ENCODE measurements around the gene CHCHD2.
"Not testable (repeated sequence)": the region's sequence is repeated elsewhere in the genome, so short reads cannot be mapped to it uniquely, and the experiment has no call there.

Gene CHCHD2

DNA sequence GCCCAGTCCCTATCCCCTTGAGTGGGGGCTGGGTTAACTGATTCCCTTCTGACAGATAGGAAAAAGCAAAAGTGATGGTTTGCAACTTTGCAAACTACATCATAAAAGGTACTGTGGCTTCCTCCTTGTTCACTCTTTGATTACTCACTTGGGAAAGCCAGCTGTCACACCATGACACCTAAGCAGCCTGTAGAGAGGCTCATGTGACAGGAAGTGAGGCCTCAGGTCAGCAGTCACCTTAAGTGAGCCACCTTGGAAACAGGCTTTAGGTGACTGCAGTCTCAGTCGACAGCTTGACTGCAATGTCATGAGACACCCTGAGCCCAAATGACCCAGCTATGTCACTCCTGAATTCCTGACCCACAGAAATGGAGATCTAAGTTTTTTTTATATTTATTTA lies 4.3 kb upstream of the CHCHD2 start:
- H3K9me3 ChIP-seq (ENCODE audit: control insufficient read depth, insufficient read depth, low read length) = peaks cover 9% of the 10 kb centered on the region; the same call in 1 of the 2 replicates
- H3K4me2 ChIP-seq (ENCODE audit: low read length) = no peak overlapping the region
- H3K79me2 ChIP-seq (ENCODE audit: control insufficient read depth, low read length) = peaks cover 15% of the 10 kb centered on the region
- no peaks in the 10 kb centered on the region for H3F3A ChIP-seq (ENCODE audit: control insufficient read depth, insufficient read depth)
- no peak overlapping the region for H3K27ac ChIP-seq (ENCODE audit: low read depth, low read length)
- peaks cover 6% of the 10 kb centered on the region for H3K36me3 ChIP-seq (ENCODE audit: control insufficient read depth, low read length)
- peaks cover 17% of the 10 kb centered on the region for H3K4me1 ChIP-seq (ENCODE audit: control insufficient read depth, low read length)
- H4K20me1 ChIP-seq (ENCODE audit: control insufficient read depth, insufficient read depth, low read depth, low read length) = 0 out of 2 replicates have a peak, but pooled peaks cover 2% of the 10 kb centered on the region
- H3K4me3 ChIP-seq (ENCODE audit: low read length) = no peak overlapping the region
- TF ChIP-seq EZH2phosphoT487 (IDR thresholded peaks at IDR 0.05; ENCODE audit: borderline replicate concordance, low read length) = no peak
- TF ChIP-seq, protein P1, sequence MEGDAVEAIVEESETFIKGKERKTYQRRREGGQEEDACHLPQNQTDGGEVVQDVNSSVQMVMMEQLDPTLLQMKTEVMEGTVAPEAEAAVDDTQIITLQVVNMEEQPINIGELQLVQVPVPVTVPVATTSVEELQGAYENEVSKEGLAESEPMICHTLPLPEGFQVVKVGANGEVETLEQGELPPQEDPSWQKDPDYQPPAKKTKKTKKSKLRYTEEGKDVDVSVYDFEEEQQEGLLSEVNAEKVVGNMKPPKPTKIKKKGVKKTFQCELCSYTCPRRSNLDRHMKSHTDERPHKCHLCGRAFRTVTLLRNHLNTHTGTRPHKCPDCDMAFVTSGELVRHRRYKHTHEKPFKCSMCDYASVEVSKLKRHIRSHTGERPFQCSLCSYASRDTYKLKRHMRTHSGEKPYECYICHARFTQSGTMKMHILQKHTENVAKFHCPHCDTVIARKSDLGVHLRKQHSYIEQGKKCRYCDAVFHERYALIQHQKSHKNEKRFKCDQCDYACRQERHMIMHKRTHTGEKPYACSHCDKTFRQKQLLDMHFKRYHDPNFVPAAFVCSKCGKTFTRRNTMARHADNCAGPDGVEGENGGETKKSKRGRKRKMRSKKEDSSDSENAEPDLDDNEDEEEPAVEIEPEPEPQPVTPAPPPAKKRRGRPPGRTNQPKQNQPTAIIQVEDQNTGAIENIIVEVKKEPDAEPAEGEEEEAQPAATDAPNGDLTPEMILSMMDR (IDR thresholded peaks at IDR 0.05; ENCODE audit: low read depth, low read length, poor library complexity, severe bottlenecking) = no peak
- no peaks in the 10 kb centered on the region for H3K9me2 ChIP-seq (replicated peaks; ENCODE audit: control insufficient read depth, low read length)
- no peaks in the 10 kb centered on the region for H3K27me3 ChIP-seq (ENCODE audit: control insufficient read depth, low read length)

DNA sequence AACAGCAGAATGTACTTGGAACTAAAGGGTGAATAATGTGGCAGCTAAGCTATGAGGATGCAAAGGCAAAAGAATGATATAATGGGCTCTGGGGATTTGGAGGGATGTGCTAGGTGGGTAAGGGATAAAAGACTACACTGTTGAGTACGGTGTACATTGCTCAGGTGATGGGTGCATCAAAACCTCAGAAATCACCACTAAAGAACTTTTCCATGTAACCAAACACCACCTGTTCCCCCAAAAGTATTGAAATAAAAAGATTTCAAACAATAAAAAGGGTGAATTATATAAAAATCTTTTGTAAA lies 1.6 kb upstream of the CHCHD2 start:
- H3K27ac ChIP-seq (ENCODE audit: low read depth, low read length) = no peak overlapping the region
- H3F3A ChIP-seq (ENCODE audit: control insufficient read depth, insufficient read depth) = peaks cover 10% of the 10 kb centered on the region
- H4K20me1 ChIP-seq (ENCODE audit: control insufficient read depth, insufficient read depth, low read depth, low read length) = peaks cover 27% of the 10 kb centered on the region
- no peak overlapping the region for H3K4me2 ChIP-seq (ENCODE audit: low read length)
- peaks cover 9% of the 10 kb centered on the region; the same call in 1 of the 2 replicates for H3K9me3 ChIP-seq (ENCODE audit: control insufficient read depth, insufficient read depth, low read length)
- peak overlapping the region; percentile 87; the same call in 1 of the 2 replicates for H3K4me3 ChIP-seq (ENCODE audit: low read length)
- no peaks in the 10 kb centered on the region for H3K27me3 ChIP-seq (ENCODE audit: control insufficient read depth, low read length)
- peaks cover 35% of the 10 kb centered on the region for H3K4me1 ChIP-seq (ENCODE audit: control insufficient read depth, low read length)
- TF ChIP-seq EZH2phosphoT487 (IDR thresholded peaks at IDR 0.05; ENCODE audit: borderline replicate concordance, low read length) = no peak
- TF ChIP-seq, protein P1 (IDR thresholded peaks at IDR 0.05; ENCODE audit: low read depth, low read length, poor library complexity, severe bottlenecking) = no peak
- no peaks in the 10 kb centered on the region for H3K9me2 ChIP-seq (replicated peaks; ENCODE audit: control insufficient read depth, low read length)
- peaks cover 41% of the 10 kb centered on the region for H3K79me2 ChIP-seq (ENCODE audit: control insufficient read depth, low read length)
- peaks cover 33% of the 10 kb centered on the region for H3K36me3 ChIP-seq (ENCODE audit: control insufficient read depth, low read length)

DNA sequence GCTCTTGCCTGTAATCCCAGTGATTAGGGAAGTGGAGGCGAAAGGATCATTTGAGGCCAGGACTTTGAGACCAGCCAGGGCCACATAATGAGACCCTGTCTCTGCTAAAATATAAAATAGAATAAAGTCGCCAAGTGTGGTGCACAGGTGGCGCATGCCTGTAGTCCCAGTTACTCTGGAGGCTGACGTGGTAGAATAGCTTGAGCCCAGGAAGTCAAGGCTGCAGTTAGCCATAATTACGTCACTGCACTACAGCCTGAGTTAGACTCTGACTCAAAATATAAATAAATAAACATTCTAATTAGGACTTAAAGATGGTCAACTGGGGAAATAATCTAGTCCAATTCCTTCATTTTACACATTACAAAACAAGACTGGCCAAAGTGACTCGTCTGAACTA lies 768 bp downstream of the CHCHD2 start:
- Histone ChIP-seq H3K36me3 (ENCODE audit: control insufficient read depth, low read length) (peaks cover 57% of the 10 kb centered on the region), H3K27ac (ENCODE audit: low read depth, low read length) (peak overlapping the region; percentile 49), H4K20me1 (ENCODE audit: control insufficient read depth, insufficient read depth, low read depth, low read length) (peaks cover 41% of the 10 kb centered on the region), H3K9me2 (replicated peaks; ENCODE audit: control insufficient read depth, low read length) (no peaks in the 10 kb centered on the region), H3F3A (ENCODE audit: control insufficient read depth, insufficient read depth) (peaks cover 28% of the 10 kb centered on the region), H3K9me3 (ENCODE audit: control insufficient read depth, insufficient read depth, low read length) (peaks cover 9% of the 10 kb centered on the region; the same call in 1 of the 2 replicates), H3K4me1 (ENCODE audit: control insufficient read depth, low read length) (peaks cover 31% of the 10 kb centered on the region), H3K27me3 (ENCODE audit: control insufficient read depth, low read length) (no peaks in the 10 kb centered on the region), H3K4me3 (ENCODE audit: low read length) (peak overlapping the region; percentile 87), H3K79me2 (ENCODE audit: control insufficient read depth, low read length) (peaks cover 47% of the 10 kb centered on the region), H3K4me2 (ENCODE audit: low read length) (peak overlapping the region; percentile 66)
- TF ChIP-seq, protein P1 (IDR thresholded peaks at IDR 0.05; ENCODE audit: low read depth, low read length, poor library complexity, severe bottlenecking) = no peak
- no peak for TF ChIP-seq EZH2phosphoT487 (IDR thresholded peaks at IDR 0.05; ENCODE audit: borderline replicate concordance, low read length)

DNA sequence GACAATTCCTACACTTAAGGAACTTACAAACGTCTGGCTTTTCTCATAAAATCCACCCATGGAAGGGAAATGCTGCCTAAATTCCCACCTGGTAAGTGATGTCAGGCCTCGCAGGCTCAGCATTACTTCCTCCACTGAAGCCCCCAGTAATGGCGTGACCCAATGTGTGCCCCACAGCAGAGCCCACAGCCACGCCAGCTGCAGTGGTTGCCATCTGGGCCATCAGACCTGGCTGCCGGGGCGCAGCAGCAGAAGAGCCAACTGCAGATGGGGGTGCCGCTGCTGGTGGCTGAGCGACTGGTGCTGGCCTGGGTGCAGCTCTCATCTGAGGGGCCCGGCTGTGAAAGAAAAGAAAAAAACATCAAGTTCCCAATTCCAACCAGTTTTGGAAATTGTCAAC lies 2.1 kb downstream of the CHCHD2 start:
- peaks cover 47% of the 10 kb centered on the region for H3K79me2 ChIP-seq (ENCODE audit: control insufficient read depth, low read length)
- H3K4me3 ChIP-seq (ENCODE audit: low read length); H3K9me2 ChIP-seq (replicated peaks; ENCODE audit: control insufficient read depth, low read length); H3K27ac ChIP-seq (ENCODE audit: low read depth, low read length); H3K9me3 ChIP-seq (ENCODE audit: control insufficient read depth, insufficient read depth, low read length); H3K27me3 ChIP-seq (ENCODE audit: control insufficient read depth, low read length): not testable (repeated sequence)
- peaks cover 36% of the 10 kb centered on the region for H3K4me1 ChIP-seq (ENCODE audit: control insufficient read depth, low read length)
- H3K36me3 ChIP-seq (ENCODE audit: control insufficient read depth, low read length) = peaks cover 71% of the 10 kb centered on the region
- peaks cover 40% of the 10 kb centered on the region for H3F3A ChIP-seq (ENCODE audit: control insufficient read depth, insufficient read depth)
- peaks cover 48% of the 10 kb centered on the region for H4K20me1 ChIP-seq (ENCODE audit: control insufficient read depth, insufficient read depth, low read depth, low read length)
- H3K4me2 ChIP-seq (ENCODE audit: low read length) = peak overlapping the region; percentile 17; the same call in 1 of the 2 replicates

All from DOHH2 (cell line).